ENCODE data around the gene CHAC2.

The CHAC2 gene

DNA sequence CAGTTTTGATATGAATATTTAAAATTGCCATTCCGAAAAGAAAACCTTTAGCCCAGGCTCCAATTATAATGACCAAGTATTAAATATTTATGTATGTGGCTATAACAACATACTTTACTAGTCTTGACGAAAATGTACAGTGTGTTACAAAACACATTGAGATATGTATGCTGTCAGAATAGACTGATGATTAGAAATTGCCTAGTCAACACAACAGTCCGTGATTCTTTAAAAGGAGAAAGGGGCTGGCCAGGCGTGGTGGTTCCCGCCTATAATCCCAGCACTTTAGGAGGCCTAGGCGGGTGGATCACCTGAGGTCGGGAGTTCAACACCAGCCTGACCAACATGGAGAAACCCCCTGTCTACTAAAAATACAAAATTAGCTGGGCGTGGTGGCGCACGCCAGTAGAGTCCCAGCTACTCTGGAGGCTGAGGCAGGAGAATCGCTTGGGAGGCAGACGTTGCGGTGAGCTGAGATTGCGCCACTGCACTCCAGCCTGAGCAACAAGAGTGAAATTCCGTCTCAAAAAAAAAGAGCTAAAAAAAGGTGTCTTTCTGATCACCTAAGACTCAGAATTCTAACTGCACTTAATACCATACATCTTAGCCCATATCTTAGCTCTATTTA lies 1.8 kb downstream of the CHAC2 start:
- in situ Hi-C loops (cut with HindIII; ENCODE audit: low pct_ligation_motif_present, low pct_unique_long_range_greater_than_20kb, low sequenced_read_pairs), result no loop called here
- DNase-seq, result no peak

- in situ Hi-C loops (cut with HindIII; ENCODE audit: low pct_ligation_motif_present, low pct_unique_long_range_greater_than_20kb, low sequenced_read_pairs), result no loop called here
- no peak for DNase-seq
These were observed 2.7 kb downstream of the CHAC2 start for GRCh38 chr2:53770264-53770663.

DNA sequence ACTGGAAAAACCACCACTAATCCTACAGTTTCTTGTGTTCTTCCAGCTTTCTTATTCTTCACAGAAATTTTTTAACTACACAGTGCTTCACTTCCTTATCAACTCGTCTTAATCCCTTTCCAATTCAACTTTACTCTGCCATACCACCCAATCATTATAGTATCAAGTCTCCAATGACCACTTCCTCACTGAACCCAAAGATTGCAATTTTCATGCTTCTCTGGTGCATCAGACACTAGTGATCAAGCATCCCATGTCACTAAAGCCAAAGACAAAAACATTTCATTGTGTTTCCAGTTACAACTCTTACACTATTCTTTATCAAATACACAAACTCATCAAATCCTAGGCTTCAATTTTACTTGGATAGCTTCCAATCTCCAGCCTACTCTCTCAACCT lies 9.5 kb downstream of the CHAC2 start:
- DNase-seq, result no peak
- in situ Hi-C loops (cut with HindIII; ENCODE audit: low pct_ligation_motif_present, low pct_unique_long_range_greater_than_20kb, low sequenced_read_pairs), result no loop called here

DNA sequence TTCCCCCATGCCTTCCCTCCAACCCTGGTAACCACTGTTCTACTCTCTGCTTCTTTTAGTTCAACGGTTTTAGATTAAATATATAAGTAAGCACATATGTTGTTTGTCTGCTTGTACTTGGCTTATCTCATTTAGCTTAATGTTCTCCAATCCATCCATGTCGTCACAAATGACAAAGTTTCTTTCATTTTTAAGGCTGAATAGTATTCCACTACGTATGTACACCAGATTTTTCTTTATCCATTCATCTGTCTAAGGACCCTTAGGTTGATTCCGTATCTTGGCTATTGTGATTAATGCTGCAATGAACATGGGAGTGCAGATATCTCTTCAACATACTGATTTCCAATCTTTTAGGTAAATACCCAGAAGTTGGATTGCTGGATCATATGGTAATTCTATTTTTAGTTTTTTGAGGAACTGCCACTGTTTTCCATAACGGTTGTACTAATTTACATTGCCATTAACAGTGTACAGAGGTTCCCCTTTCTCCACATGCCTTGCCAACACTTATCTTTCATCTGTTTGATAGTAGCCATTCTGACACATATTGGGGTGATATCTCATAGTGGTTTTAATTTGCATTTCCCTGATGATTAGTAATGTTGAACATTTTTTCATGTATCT lies 11.0 kb downstream of the CHAC2 start:
- DNase-seq, result no peak
- in situ Hi-C loops (cut with HindIII; ENCODE audit: low pct_ligation_motif_present, low pct_unique_long_range_greater_than_20kb, low sequenced_read_pairs), result no loop called here

- in situ Hi-C loops (cut with HindIII; ENCODE audit: low pct_ligation_motif_present, low pct_unique_long_range_greater_than_20kb, low sequenced_read_pairs), result no loop called here
- DNase-seq, result no peak
These were observed 12.5 kb downstream of the CHAC2 start for GRCh38 chr2:53780056-53780455.

DNA sequence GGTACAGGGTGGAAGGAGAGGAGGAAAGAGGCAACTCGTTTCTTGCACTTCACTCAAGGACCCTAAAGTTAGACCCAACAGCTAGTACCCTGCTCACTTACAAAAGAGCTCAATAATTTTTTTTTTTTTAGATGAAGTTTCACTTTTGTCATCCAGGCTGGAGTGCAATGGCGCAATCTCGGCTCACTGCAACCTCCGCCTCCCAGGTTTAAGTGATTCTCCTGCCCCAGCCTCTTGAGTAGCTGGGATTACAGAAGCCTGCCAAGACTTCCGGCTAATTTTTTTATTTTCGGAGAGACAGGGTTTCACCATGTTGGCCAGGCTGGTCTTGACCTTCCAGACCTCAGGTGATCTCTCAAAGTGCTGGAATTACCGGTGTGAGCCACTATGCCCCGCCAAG lies 15.1 kb downstream of the CHAC2 start:
- DNase-seq, result no peak
- in situ Hi-C loops (cut with HindIII; ENCODE audit: low pct_ligation_motif_present, low pct_unique_long_range_greater_than_20kb, low sequenced_read_pairs), result no loop called here

DNA sequence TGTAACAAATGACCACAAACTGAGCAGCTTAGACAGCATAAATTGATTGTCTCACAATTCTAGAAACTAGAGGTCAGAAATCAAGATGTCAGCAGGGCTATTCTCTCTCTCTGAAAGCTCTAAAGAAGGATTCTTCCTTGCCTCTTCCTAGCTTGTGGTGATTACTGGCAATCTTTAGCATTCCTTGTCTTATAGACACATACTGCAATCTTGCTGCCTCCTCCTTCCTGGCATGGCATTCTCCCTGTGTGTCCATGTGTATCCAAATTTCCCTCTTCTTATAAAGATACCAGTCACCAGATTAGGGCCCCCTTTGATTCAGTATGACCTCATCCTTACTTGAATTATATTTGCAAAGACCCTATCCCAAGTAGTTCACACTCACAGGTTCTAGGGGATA lies 16.8 kb downstream of the CHAC2 start:
- DNase-seq, result peak; percentile 41
- in situ Hi-C loops (cut with HindIII; ENCODE audit: low pct_ligation_motif_present, low pct_unique_long_range_greater_than_20kb, low sequenced_read_pairs), result no loop called here

DNA sequence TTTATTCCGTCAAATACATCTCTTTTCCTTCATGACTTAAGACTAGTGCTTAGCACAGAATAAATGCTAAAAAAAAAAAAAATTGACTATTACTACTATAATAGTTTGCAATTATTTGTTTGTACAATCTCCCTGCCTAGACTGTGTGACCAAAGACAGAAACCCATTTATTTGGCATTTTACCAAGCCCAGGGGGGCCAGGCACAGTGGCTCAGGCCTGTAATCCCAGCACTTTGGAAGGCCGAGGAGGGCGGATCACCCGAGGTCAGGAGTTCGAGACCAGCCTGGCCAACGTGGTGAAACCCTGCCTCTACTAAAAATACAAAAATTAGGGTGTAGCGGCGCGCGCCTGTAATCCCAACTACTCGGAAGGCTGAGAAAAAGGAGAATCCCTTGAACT lies 17.8 kb downstream of the CHAC2 start:
- in situ Hi-C loops (cut with HindIII; ENCODE audit: low pct_ligation_motif_present, low pct_unique_long_range_greater_than_20kb, low sequenced_read_pairs), result no loop called here
- no peak for DNase-seq

DNA sequence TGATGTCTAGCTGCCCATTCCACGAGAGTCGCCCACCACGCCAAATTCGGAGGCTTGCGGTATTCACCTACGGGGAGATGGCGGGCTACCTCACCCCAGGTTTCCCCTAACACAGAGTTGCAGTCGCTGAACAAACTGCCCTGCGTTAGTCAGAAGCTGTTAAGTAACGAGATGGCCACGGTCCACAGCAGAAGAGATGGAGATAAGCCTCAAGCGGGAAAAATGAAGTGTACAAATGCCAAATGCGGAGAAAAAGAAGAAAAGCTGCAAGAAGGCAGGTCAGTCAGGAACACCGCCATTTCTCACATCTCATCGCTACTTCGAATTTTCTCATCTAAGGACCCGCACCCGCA lies 18.7 kb downstream of the CHAC2 start:
- peak; percentile 61 for DNase-seq

DNA sequence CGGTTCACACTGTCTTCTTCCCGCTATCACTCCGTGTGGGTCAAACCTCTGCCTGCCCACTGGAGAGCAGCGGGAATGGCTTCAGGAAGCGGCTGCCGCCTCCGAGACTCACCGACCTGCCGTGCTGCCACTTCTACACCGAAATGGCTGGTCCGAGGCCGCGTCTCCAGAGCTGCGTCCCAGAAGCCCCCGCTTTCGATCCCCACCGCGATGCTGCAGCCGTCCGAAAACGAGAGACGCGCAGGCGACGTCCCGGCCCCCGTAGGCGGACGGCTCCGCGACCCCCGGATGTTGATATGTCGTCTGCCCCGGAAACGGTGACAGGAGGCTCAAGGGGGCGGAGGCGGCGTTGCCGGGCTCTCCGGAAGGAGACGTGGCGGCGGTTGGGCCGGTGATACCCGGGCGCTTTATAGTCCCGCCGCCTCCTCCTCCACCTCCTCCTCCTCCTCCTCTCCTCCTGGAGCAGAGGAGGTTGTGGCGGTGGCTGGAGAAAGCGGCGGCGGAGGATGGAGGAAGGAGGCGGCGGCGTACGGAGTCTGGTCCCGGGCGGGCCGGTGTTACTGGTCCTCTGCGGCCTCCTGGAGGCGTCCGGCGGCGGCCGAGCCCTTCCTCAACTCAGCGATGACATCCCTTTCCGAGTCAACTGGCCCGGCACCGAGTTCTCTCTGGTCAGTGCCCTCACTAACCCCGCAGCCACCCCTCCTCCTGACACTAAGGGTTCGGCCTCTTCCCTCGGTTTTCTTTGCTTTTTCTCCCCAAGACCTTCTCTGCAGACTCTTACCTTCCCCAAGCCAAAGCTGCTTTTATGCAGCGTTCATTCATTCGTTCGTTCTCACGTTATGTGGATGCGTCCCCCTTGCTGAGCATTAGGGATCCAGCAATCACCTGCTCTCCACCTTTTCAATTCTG lies 19.4 kb downstream of the CHAC2 start, which contains the start of the genes ASB3 and ERLEC1:
ASB3 (minus strand) TSS at position 249 of the 909 bp plus-strand sequence. CDS start 21,381 bp downstream, outside the sequence.
ERLEC1 (plus strand) TSS at position 340 of the 909 bp plus-strand sequence; CDS start at position 507, 167 bp downstream.
- DNase-seq, result peak; percentile 83
- in situ Hi-C loops (cut with HindIII; ENCODE audit: low pct_ligation_motif_present, low pct_unique_long_range_greater_than_20kb, low sequenced_read_pairs), result no loop called here

More for the DNA sequence above, 18.7 kb downstream of the CHAC2 start:
- in situ Hi-C loops (cut with HindIII; ENCODE audit: low pct_ligation_motif_present, low pct_unique_long_range_greater_than_20kb, low sequenced_read_pairs), result no loop called here

- DNase-seq, result peak; percentile 43
These were observed 20.1 kb downstream of the CHAC2 start for GRCh38 chr2:53787614-53788289.

DNA sequence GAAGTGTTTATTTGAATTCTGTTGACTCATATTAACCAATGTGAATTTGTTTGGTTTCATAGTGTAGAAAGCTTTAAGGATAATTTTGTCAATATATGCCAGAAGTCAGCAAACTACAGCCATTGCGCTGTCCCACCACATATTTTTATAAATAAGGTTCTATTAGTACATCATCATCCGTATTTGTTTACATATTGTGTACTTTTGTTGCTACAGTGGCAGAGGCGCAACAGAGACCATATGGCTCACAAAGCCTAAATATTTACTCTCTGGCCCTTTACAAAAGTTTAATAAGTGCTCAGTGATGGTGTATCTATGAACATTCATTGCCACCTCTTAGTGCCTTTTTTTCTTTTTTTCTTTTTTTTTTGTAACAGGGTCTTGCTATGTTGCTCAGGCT lies 25.7 kb downstream of the CHAC2 start:
- no peak for DNase-seq
- in situ Hi-C loops (cut with HindIII; ENCODE audit: low pct_ligation_motif_present, low pct_unique_long_range_greater_than_20kb, low sequenced_read_pairs), result no loop called here

More at GRCh38 chr2:53787614-53788289, 20.1 kb downstream of the CHAC2 start:
- in situ Hi-C loops (cut with HindIII; ENCODE audit: low pct_ligation_motif_present, low pct_unique_long_range_greater_than_20kb, low sequenced_read_pairs), result no loop called here

- DNase-seq, result no peak
- in situ Hi-C loops (cut with HindIII; ENCODE audit: low pct_ligation_motif_present, low pct_unique_long_range_greater_than_20kb, low sequenced_read_pairs), result no loop called here
These were observed 26.2 kb downstream of the CHAC2 start for GRCh38 chr2:53793821-53794220.

DNA sequence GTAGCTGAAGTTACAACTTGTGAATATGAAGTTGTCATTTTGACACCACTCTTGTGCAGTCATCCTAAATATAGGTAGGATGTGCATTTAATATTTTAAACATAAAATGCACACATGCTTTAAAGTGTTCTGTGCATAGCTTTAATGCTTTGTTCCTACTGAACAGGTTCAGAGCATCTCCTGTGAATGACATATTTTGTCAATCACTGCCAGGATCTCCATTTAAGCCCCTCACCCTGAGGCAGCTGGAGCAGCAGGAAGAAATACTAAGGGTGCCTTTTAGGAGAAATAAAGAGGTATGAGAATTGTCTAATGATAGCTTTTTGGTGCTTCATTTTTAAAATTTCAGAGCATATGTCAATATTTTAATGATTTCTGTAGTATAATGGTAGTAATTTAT lies 33.9 kb downstream of the CHAC2 start:
- DNase-seq, result no peak
- in situ Hi-C loops (cut with HindIII; ENCODE audit: low pct_ligation_motif_present, low pct_unique_long_range_greater_than_20kb, low sequenced_read_pairs), result no loop called here

GRCh38 chr2:53802617-53803151 lies 35.1 kb downstream of the CHAC2 start:
- DNase-seq, result no peak
- in situ Hi-C loops (cut with HindIII; ENCODE audit: low pct_ligation_motif_present, low pct_unique_long_range_greater_than_20kb, low sequenced_read_pairs), result no loop called here

DNA sequence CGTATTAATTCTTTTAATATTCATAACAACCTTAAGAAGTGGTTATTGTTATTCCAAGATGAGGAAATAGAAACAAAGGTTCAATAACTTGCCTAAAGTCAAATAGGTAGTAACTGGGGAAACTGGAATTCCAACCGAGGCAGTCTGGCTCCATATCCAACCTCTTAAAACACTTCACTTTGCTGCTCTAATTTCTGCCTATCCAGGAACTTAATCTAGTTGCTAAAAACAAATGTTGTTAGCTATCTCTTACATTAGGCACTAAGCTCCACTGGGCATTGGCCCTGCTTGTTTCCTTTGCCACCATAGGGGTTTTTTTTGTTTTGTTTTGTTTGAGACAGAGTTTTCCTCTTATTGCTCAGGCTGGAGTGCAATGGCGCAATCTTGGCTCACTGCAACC lies 44.0 kb downstream of the CHAC2 start:
- in situ Hi-C loops (cut with HindIII; ENCODE audit: low pct_ligation_motif_present, low pct_unique_long_range_greater_than_20kb, low sequenced_read_pairs), result no loop called here
- DNase-seq, result no peak

GRCh38 chr2:53813151-53813550 lies 45.5 kb downstream of the CHAC2 start:
- no peak for DNase-seq
- in situ Hi-C loops (cut with HindIII; ENCODE audit: low pct_ligation_motif_present, low pct_unique_long_range_greater_than_20kb, low sequenced_read_pairs), result no loop called here

GRCh38 chr2:53818854-53819435 lies 51.3 kb downstream of the CHAC2 start:
- in situ Hi-C loops (cut with HindIII; ENCODE audit: low pct_ligation_motif_present, low pct_unique_long_range_greater_than_20kb, low sequenced_read_pairs), result no loop called here
- no peak for DNase-seq

Measured in ACHN (cell line).